GM12874 (cell line): ENCODE results near the gene MBP.

Experiments
- CTCF ChIP-seq: IDR thresholded peaks from 2 replicates; pipeline ENCODE4 v1.5.1; 2011; ENCODE audit warnings: low read depth, mild to moderate bottlenecking, control low read depth, low read length, moderate library complexity; ENCODE audit not compliant: insufficient read depth

Gene MBP

GRCh38 chr18:77015771-77016710, 116.5 kb downstream of the MBP start:
- no peak for TF ChIP-seq CTCF

GRCh38 chr18:77015169-77015568, 117.4 kb downstream of the MBP start:
- no peak for TF ChIP-seq CTCF

GRCh38 chr18:77014538-77014937, 118.0 kb downstream of the MBP start:
- TF ChIP-seq CTCF, result no peak

- no peak for TF ChIP-seq CTCF
Observed at GRCh38 chr18:77013811-77014521, 118.6 kb downstream of the MBP start.

GRCh38 chr18:77012806-77013541, 119.6 kb downstream of the MBP start:
- no peak for TF ChIP-seq CTCF

- no peak for TF ChIP-seq CTCF
Observed at GRCh38 chr18:77012120-77012519, 120.5 kb downstream of the MBP start.

- no peak for TF ChIP-seq CTCF
Observed at GRCh38 chr18:77009675-77010074, 122.9 kb downstream of the MBP start.
